ENCODE data around the gene SLC25A19.

SLC25A19 gene

DNA sequence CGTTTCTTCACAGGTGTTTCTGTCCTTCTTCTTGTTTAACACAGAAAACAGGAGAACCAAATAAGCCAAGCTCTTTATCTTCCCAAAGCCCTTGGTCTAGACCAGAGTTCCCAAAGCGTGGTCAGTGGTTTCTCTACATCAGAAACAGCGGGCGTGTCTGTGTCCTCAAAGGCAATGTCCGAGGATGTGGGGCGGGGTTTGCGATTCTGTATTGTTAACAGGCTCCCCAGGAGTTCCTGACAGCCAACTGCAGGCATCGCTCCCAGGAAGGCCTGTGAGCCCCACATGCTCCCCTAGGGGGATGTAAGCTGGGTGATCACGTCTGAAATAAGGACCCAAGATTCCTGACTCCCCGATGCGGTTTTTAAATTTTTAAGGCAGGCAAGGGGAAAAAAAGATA is 28.4 kb upstream of the SLC25A19 start:
- TF ChIP-seq OSR1 (CRISPR knock-in tag; IDR thresholded peaks at IDR 0.05): no peak
- TF ChIP-seq ZFP3 (CRISPR knock-in tag; IDR thresholded peaks at IDR 0.05): no peak
- TF ChIP-seq, protein P1, sequence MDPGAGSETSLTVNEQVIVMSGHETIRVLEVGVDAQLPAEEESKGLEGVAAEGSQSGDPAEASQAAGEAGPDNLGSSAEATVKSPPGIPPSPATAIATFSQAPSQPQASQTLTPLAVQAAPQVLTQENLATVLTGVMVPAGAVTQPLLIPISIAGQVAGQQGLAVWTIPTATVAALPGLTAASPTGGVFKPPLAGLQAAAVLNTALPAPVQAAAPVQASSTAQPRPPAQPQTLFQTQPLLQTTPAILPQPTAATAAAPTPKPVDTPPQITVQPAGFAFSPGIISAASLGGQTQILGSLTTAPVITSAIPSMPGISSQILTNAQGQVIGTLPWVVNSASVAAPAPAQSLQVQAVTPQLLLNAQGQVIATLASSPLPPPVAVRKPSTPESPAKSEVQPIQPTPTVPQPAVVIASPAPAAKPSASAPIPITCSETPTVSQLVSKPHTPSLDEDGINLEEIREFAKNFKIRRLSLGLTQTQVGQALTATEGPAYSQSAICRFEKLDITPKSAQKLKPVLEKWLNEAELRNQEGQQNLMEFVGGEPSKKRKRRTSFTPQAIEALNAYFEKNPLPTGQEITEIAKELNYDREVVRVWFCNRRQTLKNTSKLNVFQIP (CRISPR knock-in tag; IDR thresholded peaks at IDR 0.05; ENCODE audit: borderline replicate concordance, low read depth): no peak
- TF ChIP-seq ZNF70 (CRISPR knock-in tag; IDR thresholded peaks at IDR 0.05): no peak
- TF ChIP-seq SNAI2 (CRISPR knock-in tag; IDR thresholded peaks at IDR 0.05): no peak
- TF ChIP-seq, protein P2, sequence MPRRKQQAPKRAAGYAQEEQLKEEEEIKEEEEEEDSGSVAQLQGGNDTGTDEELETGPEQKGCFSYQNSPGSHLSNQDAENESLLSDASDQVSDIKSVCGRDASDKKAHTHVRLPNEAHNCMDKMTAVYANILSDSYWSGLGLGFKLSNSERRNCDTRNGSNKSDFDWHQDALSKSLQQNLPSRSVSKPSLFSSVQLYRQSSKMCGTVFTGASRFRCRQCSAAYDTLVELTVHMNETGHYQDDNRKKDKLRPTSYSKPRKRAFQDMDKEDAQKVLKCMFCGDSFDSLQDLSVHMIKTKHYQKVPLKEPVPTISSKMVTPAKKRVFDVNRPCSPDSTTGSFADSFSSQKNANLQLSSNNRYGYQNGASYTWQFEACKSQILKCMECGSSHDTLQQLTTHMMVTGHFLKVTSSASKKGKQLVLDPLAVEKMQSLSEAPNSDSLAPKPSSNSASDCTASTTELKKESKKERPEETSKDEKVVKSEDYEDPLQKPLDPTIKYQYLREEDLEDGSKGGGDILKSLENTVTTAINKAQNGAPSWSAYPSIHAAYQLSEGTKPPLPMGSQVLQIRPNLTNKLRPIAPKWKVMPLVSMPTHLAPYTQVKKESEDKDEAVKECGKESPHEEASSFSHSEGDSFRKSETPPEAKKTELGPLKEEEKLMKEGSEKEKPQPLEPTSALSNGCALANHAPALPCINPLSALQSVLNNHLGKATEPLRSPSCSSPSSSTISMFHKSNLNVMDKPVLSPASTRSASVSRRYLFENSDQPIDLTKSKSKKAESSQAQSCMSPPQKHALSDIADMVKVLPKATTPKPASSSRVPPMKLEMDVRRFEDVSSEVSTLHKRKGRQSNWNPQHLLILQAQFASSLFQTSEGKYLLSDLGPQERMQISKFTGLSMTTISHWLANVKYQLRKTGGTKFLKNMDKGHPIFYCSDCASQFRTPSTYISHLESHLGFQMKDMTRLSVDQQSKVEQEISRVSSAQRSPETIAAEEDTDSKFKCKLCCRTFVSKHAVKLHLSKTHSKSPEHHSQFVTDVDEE (CRISPR knock-in tag; IDR thresholded peaks at IDR 0.05): no peak
- no peak for TF ChIP-seq ARNTL (CRISPR knock-in tag; IDR thresholded peaks at IDR 0.05; ENCODE audit: borderline replicate concordance, low read depth)
- no peak for TF ChIP-seq TOX (CRISPR knock-in tag; IDR thresholded peaks at IDR 0.05; ENCODE audit: borderline replicate concordance)
- TF ChIP-seq ZC3H10 (CRISPR knock-in tag; IDR thresholded peaks at IDR 0.05): no peak
- TF ChIP-seq BACH2 (CRISPR knock-in tag; IDR thresholded peaks at IDR 0.05; ENCODE audit: borderline replicate concordance): no peak
- no peak for TF ChIP-seq ZNF565 (CRISPR knock-in tag; conservative IDR thresholded peaks at IDR 0.05; ENCODE audit: low read depth)
- TF ChIP-seq TCF4 (CRISPR knock-in tag; IDR thresholded peaks at IDR 0.05; ENCODE audit: borderline replicate concordance): no peak
- TF ChIP-seq, protein P3, sequence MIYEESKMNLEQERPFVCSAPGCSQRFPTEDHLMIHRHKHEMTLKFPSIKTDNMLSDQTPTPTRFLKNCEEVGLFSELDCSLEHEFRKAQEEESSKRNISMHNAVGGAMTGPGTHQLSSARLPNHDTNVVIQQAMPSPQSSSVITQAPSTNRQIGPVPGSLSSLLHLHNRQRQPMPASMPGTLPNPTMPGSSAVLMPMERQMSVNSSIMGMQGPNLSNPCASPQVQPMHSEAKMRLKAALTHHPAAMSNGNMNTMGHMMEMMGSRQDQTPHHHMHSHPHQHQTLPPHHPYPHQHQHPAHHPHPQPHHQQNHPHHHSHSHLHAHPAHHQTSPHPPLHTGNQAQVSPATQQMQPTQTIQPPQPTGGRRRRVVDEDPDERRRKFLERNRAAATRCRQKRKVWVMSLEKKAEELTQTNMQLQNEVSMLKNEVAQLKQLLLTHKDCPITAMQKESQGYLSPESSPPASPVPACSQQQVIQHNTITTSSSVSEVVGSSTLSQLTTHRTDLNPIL (CRISPR knock-in tag; IDR thresholded peaks at IDR 0.05; ENCODE audit: low read depth): no peak
- TF ChIP-seq ESRRG (CRISPR knock-in tag; IDR thresholded peaks at IDR 0.05): no peak
- TF ChIP-seq, protein P4, sequence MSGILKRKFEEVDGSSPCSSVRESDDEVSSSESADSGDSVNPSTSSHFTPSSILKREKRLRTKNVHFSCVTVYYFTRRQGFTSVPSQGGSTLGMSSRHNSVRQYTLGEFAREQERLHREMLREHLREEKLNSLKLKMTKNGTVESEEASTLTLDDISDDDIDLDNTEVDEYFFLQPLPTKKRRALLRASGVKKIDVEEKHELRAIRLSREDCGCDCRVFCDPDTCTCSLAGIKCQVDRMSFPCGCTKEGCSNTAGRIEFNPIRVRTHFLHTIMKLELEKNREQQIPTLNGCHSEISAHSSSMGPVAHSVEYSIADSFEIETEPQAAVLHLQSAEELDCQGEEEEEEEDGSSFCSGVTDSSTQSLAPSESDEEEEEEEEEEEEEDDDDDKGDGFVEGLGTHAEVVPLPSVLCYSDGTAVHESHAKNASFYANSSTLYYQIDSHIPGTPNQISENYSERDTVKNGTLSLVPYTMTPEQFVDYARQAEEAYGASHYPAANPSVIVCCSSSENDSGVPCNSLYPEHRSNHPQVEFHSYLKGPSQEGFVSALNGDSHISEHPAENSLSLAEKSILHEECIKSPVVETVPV (CRISPR knock-in tag; IDR thresholded peaks at IDR 0.05): no peak
- no peak for TF ChIP-seq CSDC2 (CRISPR knock-in tag; IDR thresholded peaks at IDR 0.05)
- no peak for ATAC-seq

DNA sequence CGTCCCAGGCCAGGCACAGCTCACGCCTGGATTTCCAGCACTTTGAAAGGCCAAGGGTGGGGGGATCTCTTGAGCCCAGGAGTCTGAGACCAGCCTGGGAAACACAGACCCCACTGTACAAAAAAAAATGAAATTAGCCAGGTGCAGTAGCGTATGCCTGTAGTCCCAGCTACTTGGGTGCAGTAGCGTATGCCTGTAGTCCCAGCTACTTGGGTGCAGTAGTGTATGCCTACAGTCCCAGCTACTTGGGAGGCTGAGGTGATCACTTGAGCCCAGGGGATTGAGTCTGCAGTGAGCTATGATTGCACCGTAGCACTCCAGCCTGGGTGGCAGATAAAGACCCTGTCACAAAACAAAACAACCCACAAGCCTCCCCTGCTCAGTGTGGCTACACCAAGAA is 27.0 kb upstream of the SLC25A19 start:
- no peak for TF ChIP-seq ZFP30 (CRISPR knock-in tag; IDR thresholded peaks at IDR 0.05)
- TF ChIP-seq ISL1 (CRISPR knock-in tag; IDR thresholded peaks at IDR 0.05): no peak

DNA sequence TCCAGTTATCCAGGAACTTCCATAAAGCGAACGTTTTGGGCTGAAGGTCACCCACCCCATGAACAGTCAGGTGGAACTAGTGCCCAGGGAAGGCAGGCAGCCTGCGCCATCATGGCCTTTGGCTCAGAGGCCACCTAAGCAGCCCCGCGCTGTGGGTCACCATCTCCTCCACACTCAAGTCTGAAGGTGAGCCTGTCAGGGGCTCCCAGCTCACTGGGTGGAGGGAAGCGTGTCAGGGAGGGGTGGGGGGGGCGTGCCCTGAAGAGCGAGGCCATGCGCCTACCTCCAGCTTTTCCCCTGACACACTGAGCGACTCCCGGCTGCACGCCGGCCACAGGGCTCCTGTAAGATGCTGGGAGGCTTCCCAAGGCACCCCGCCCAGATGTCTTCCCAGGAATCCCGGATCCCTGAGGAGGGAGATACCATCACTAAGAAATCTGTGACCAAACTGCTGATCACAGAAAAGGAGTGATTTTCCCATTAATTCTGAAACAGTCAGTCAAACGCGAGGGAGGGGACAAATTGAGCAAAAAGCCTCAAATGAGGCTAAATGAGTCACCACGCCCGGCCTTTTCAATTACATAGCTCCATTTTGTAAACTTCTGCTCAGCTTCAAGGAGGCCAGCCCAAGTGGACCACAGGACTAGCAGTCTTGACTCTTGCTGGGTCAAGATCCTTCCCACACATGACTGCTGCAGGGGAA is 26.5 kb upstream of the SLC25A19 start:
- ATAC-seq: no peak; the same call in 2 of the 3 replicates

More for the DNA sequence above, 27.0 kb upstream of the SLC25A19 start:
- no peak for ATAC-seq

More for the DNA sequence above, 26.5 kb upstream of the SLC25A19 start:
- no peak for TF ChIP-seq TCF4 (CRISPR knock-in tag; IDR thresholded peaks at IDR 0.05; ENCODE audit: borderline replicate concordance)
- no peak for TF ChIP-seq ZFP30 (CRISPR knock-in tag; IDR thresholded peaks at IDR 0.05)
- no peak for TF ChIP-seq ISL1 (CRISPR knock-in tag; IDR thresholded peaks at IDR 0.05)
- TF ChIP-seq, protein P2 (CRISPR knock-in tag; IDR thresholded peaks at IDR 0.05): no peak

Measured in SK-N-SH treated with all-trans-retinoic acid at 6 μM for 48 hours (cell line).